Thyroid gland (tissue), 4 donors: Measurements from ENCODE around the gene EML4. TPM values are rescaled to one million over a fixed set of nuclear protein-coding genes. Genes with fewer than 3 reads are reported as not detected.

Source experiments
- DNase-seq, 2 donors: peaks; one replicate each; pipeline ENCODE4 v3.0.0-alpha.2; 2019
- H3K27ac ChIP-seq, 3 donors: fragments of 200-600 bp; sonication (generic); 1 replicate in 2 of 3; 2 replicates in 1 of 3; pipeline ENCODE4 v1.5.1; 2016 to 2019; ENCODE audit warnings: mild to moderate bottlenecking in 1 of 3, moderate library complexity in 1 of 3
- H3K27me3 ChIP-seq: fragments of 200-600 bp; sonication (generic); one replicate; pipeline ENCODE4 v1.5.1; 2019
- H3K36me3 ChIP-seq, 2 donors: fragments of 200-600 bp; sonication (generic); one replicate each; pipeline ENCODE4 v1.5.1; 2016 to 2019
- H3K4me1 ChIP-seq, 2 donors: fragments of 200-600 bp; sonication (generic); one replicate each; pipeline ENCODE4 v1.5.1; 2017 to 2019
- H3K4me3 ChIP-seq, 3 donors: fragments of 200-600 bp; sonication (generic); replicated peaks in 1 of 3; 1 replicate in 2 of 3; 2 replicates in 1 of 3; pipeline ENCODE4 v1.5.1; 2016; ENCODE audit warnings: mild to moderate bottlenecking in 1 of 3
- H3K9me3 ChIP-seq: fragments of 200-600 bp; sonication (generic); one replicate; pipeline ENCODE4 v1.5.1; 2017
- CTCF ChIP-seq, 6 experiments: fragments of 200-600 bp in 3 of 6; fragments of 450-650 bp in 3 of 6; sonication (generic) in 3 of 6; IDR thresholded peaks; one replicate each; pipeline ENCODE4 v1.5.1; 2016 to 2019; ENCODE audit warnings: antibody characterized with exemption in 6 of 6, mild to moderate bottlenecking in 2 of 6, inconsistent platforms in 1 of 6, moderate library complexity in 1 of 6
- POLR2A ChIP-seq, 2 donors: fragments of 450-650 bp; IDR thresholded peaks; one replicate each; pipeline ENCODE4 v1.6.1; 2017; ENCODE audit warnings: antibody characterized with exemption in 2 of 2, mild to moderate bottlenecking in 2 of 2, moderate library complexity in 1 of 2
- WGBS, 2 donors: methylation state at CpG; one replicate each; pipeline ENCODE4 v1.1.5; 2017; 5-methylcytosine and 5-hydroxymethylcytosine counted together
- intact Hi-C: fragments of 100-400 bp; cut with DNase I; formaldehyde crosslinking; loops from one replicate; pipeline ENCODE4 v1.15.1; 2023
- total RNA-seq, 4 donors: library from RNA; depleted of rRNA; stranded (reverse); fragments of >200 nt; gene quantifications; one replicate each; pipeline ENCODE4 v1.2.3, GENCODE V29; 2016

The EML4 gene
- total RNA-seq, 4 donors from 2014 or later, result 52.5 to 67.2 (median 64.7) TPM

GRCh38 chr2:42136782-42137124, 32.4 kb upstream of the EML4 start:
- TF ChIP-seq CTCF (IDR thresholded peaks at IDR 0.05) (no peak), POLR2A (IDR thresholded peaks at IDR 0.05) (no peak)

GRCh38 chr2:42137125-42137841, 31.9 kb upstream of the EML4 start:
- no peak overlapping the region for H3K4me3 ChIP-seq
- DNase-seq, result no peak
- H3K9me3 ChIP-seq, result no peaks in the 10 kb centered on the region
- TF ChIP-seq POLR2A (IDR thresholded peaks at IDR 0.05), result no peak
- no peak for TF ChIP-seq CTCF (IDR thresholded peaks at IDR 0.05)
- H3K36me3 ChIP-seq, result no peaks in the 10 kb centered on the region
- no peaks in the 10 kb centered on the region for H3K27me3 ChIP-seq
- WGBS, 2 donors, result 80 to 85% methylated on average over 5 of the region's 5 CpGs
- intact Hi-C loops, result no loop called here
- H3K27ac ChIP-seq, result peak overlapping the region in 2 of 3 donors; percentile 69 to 91
- H3K4me1 ChIP-seq, result peaks cover 38 to 71% of the 10 kb centered on the region in 2 donors

More at GRCh38 chr2:42136782-42137124, 32.4 kb upstream of the EML4 start:
- Histone ChIP-seq H3K36me3 (no peaks in the 10 kb centered on the region), H3K9me3 (no peaks in the 10 kb centered on the region), H3K27ac (peak overlapping the region in 1 of 3 donors; percentile 10), H3K4me3 (no peak overlapping the region), H3K27me3 (no peaks in the 10 kb centered on the region), H3K4me1 (peaks cover 38 to 71% of the 10 kb centered on the region in 2 donors)
- intact Hi-C loops, result no loop called here
- 79 to 84% methylated on average over 2 of the region's 2 CpGs for WGBS, 2 donors
- no peak for DNase-seq

GRCh38 chr2:42138163-42139015, 30.8 kb upstream of the EML4 start:
- Histone ChIP-seq H3K9me3 (no peaks in the 10 kb centered on the region), H3K36me3 (no peaks in the 10 kb centered on the region), H3K27ac (peak overlapping the region; percentile 56 to 91 (median 69)), H3K4me3 (no peak overlapping the region), H3K27me3 (no peaks in the 10 kb centered on the region), H3K4me1 (peaks cover 38 to 72% of the 10 kb centered on the region in 2 donors)
- DNase-seq, result peak; percentile 78 to 80
- WGBS, 2 donors, result 60 to 71% methylated on average over 5 of the region's 5 CpGs
- TF ChIP-seq POLR2A (IDR thresholded peaks at IDR 0.05) (no peak), CTCF (IDR thresholded peaks at IDR 0.05) (no peak)
- intact Hi-C loops, result no loop called here

GRCh38 chr2:42139101-42139500, 30.1 kb upstream of the EML4 start:
- Histone ChIP-seq H3K9me3 (no peaks in the 10 kb centered on the region), H3K4me1 (peaks cover 31 to 67% of the 10 kb centered on the region in 2 donors), H3K27ac (peak overlapping the region; percentile 48 to 91 (median 69)), H3K36me3 (no peaks in the 10 kb centered on the region), H3K27me3 (no peaks in the 10 kb centered on the region), H3K4me3 (no peak overlapping the region)
- DNase-seq, result no peak
- TF ChIP-seq POLR2A (IDR thresholded peaks at IDR 0.05) (no peak), CTCF (IDR thresholded peaks at IDR 0.05) (no peak)
- intact Hi-C loops, result no loop called here
- 62 to 66% methylated on average over 3 of the region's 3 CpGs for WGBS, 2 donors

GRCh38 chr2:42140496-42140895, 28.7 kb upstream of the EML4 start:
- no peaks in the 10 kb centered on the region for H3K36me3 ChIP-seq
- intact Hi-C loops, result no loop called here
- H3K4me3 ChIP-seq, result no peak overlapping the region
- DNase-seq, result no peak
- WGBS, 2 donors, result 94 to 98% methylated on average over 2 of the region's 2 CpGs
- TF ChIP-seq POLR2A (IDR thresholded peaks at IDR 0.05) (no peak), CTCF (IDR thresholded peaks at IDR 0.05) (no peak)
- peak overlapping the region in 2 of 3 donors; percentile 90 to 91 for H3K27ac ChIP-seq
- H3K27me3 ChIP-seq, result no peaks in the 10 kb centered on the region
- H3K9me3 ChIP-seq, result no peaks in the 10 kb centered on the region
- peaks cover 31 to 66% of the 10 kb centered on the region in 2 donors for H3K4me1 ChIP-seq
